Right atrium auricular region (tissue), 2 donors: ENCODE data around the gene SELENOK. TPM values are rescaled to one million over a fixed set of nuclear protein-coding genes. Genes with fewer than 3 reads are reported as not detected.
A peak's percentile ranks its signal among the peaks of the same experiment; 100 is the strongest.

Source experiments
- DNase-seq: peaks from one replicate; pipeline ENCODE4 v3.0.0-alpha.2; 2019; ENCODE audit warnings: low spot score
- H3K27ac ChIP-seq, 2 donors: fragments of 200-600 bp; sonication (generic); 1 replicate in 1 of 2; 2 replicates in 1 of 2; pipeline ENCODE4 v1.5.1; 2016 to 2019
- H3K27me3 ChIP-seq, 2 donors: fragments of 200-600 bp; sonication (generic); one replicate each; pipeline versions ENCODE4 v1.5.1 to v1.6.0; 2017 to 2019
- H3K36me3 ChIP-seq: fragments of 200-600 bp; sonication (generic); one replicate; pipeline ENCODE4 v1.5.1; 2016
- H3K4me1 ChIP-seq, 2 donors: fragments of 200-600 bp; sonication (generic); one replicate each; pipeline versions ENCODE4 v1.5.1 to v1.6.0; 2017 to 2019
- H3K4me3 ChIP-seq, 2 donors: fragments of 200-600 bp; sonication (generic); 1 replicate in 1 of 2; 2 replicates in 1 of 2; pipeline ENCODE4 v1.5.1; 2017 to 2019; ENCODE audit warnings: mild to moderate bottlenecking in 1 of 2, moderate library complexity in 1 of 2
- H3K9me3 ChIP-seq, 2 donors: fragments of 200-600 bp; sonication (generic); one replicate each; pipeline ENCODE4 v1.5.1; 2019
- total RNA-seq, 2 donors: library from RNA; depleted of rRNA; stranded (reverse); fragments of >200 nt; gene quantifications; one replicate each; pipeline ENCODE4 v1.1.0, GENCODE V29; 2016
- TF ChIP-seq, protein P1 (sequence below), 2 donors: fragments of 200-600 bp; sonication (generic); IDR thresholded peaks; one replicate each; pipeline ENCODE4 v1.5.1; 2019; ENCODE audit warnings: antibody characterized with exemption in 2 of 2

Gene SELENOK
- total RNA-seq, 2 donors from 2014 or later: 67.9 to 77.0 TPM

DNA sequence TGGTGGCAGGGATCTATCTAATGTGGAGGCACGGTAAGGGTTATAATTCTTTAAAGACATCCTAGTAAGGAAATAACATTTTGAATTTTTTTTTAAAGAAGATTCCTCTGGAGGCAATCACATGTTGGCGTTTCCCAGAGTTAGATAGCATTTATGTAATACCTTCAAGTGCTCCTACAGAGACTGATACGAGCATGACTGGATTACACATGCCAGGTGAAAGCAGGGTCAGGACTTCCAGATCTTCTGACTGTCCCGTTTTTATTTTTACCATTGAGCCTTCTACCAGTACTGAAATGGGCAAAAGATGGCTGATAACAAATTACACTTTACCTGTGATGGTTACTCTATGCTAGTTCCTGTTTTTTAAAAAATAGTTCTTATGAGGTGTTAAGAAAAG, 31.5 kb downstream of the SELENOK start:
- peaks cover 0 to 8% of the 10 kb centered on the region in 2 donors for H3K4me1 ChIP-seq
- H3K27ac ChIP-seq: no peak overlapping the region
- H3K27me3 ChIP-seq: no peaks in the 10 kb centered on the region
- DNase-seq: peak; percentile 18
- TF ChIP-seq, protein P1, sequence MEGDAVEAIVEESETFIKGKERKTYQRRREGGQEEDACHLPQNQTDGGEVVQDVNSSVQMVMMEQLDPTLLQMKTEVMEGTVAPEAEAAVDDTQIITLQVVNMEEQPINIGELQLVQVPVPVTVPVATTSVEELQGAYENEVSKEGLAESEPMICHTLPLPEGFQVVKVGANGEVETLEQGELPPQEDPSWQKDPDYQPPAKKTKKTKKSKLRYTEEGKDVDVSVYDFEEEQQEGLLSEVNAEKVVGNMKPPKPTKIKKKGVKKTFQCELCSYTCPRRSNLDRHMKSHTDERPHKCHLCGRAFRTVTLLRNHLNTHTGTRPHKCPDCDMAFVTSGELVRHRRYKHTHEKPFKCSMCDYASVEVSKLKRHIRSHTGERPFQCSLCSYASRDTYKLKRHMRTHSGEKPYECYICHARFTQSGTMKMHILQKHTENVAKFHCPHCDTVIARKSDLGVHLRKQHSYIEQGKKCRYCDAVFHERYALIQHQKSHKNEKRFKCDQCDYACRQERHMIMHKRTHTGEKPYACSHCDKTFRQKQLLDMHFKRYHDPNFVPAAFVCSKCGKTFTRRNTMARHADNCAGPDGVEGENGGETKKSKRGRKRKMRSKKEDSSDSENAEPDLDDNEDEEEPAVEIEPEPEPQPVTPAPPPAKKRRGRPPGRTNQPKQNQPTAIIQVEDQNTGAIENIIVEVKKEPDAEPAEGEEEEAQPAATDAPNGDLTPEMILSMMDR (IDR thresholded peaks at IDR 0.05): no peak
- peaks cover 23% of the 10 kb centered on the region for H3K36me3 ChIP-seq
- H3K9me3 ChIP-seq: no peaks in the 10 kb centered on the region
- H3K4me3 ChIP-seq: no peak overlapping the region

- no peak overlapping the region for H3K27ac ChIP-seq
- H3K4me3 ChIP-seq: no peak overlapping the region
- peaks cover 13% of the 10 kb centered on the region for H3K36me3 ChIP-seq
- TF ChIP-seq, protein P1 (IDR thresholded peaks at IDR 0.05): no peak
- no peaks in the 10 kb centered on the region for H3K27me3 ChIP-seq
- no peaks in the 10 kb centered on the region for H3K9me3 ChIP-seq
- DNase-seq: no peak
- peaks cover 0 to 8% of the 10 kb centered on the region in 2 donors for H3K4me1 ChIP-seq
These were observed 32.5 kb downstream of the SELENOK start for GRCh38 chr3:53859178-53859577.

GRCh38 chr3:53858096-53858741, 33.4 kb downstream of the SELENOK start:
- Histone ChIP-seq H3K36me3 (peaks cover 6% of the 10 kb centered on the region), H3K4me3 (no peak overlapping the region)
- TF ChIP-seq, protein P1 (IDR thresholded peaks at IDR 0.05): no peak

GRCh38 chr3:53856964-53857363, 34.7 kb downstream of the SELENOK start:
- TF ChIP-seq, protein P1 (IDR thresholded peaks at IDR 0.05): no peak
- Histone ChIP-seq H3K4me3 (no peak overlapping the region), H3K4me1 (peaks cover 0 to 8% of the 10 kb centered on the region in 2 donors), H3K9me3 (no peaks in the 10 kb centered on the region), H3K27ac (no peak overlapping the region), H3K36me3 (peaks cover 1% of the 10 kb centered on the region), H3K27me3 (no peaks in the 10 kb centered on the region)
- DNase-seq: peak; percentile 13

More at GRCh38 chr3:53858096-53858741, 33.4 kb downstream of the SELENOK start:
- no peaks in the 10 kb centered on the region for H3K27me3 ChIP-seq
- peaks cover 0 to 8% of the 10 kb centered on the region in 2 donors for H3K4me1 ChIP-seq
- H3K27ac ChIP-seq: no peak overlapping the region
- no peaks in the 10 kb centered on the region for H3K9me3 ChIP-seq
- no peak for DNase-seq

DNA sequence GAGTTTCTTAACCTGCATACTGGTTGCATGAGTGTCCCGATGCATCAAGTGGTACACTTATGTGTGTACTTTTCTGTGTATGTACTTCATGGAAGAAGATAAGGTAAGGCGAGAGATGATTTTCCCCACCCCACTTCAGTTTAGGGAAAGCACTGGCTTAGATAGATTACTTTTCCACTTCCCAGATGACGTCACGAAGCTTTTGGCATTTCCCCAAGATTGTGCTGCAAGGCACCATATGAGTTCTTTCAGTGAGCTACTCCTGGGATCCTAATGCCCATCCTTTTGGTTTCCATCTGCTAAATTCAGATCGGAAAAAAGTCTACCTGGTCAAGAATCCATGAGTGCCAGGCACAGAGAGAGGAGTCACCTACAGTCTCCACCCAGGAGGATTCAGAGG, 40.8 kb downstream of the SELENOK start:
- no peak for DNase-seq
- Histone ChIP-seq H3K4me1 (peaks cover 0 to 9% of the 10 kb centered on the region in 2 donors), H3K27ac (no peak overlapping the region), H3K4me3 (no peak overlapping the region), H3K27me3 (no peaks in the 10 kb centered on the region), H3K36me3 (no peaks in the 10 kb centered on the region), H3K9me3 (no peaks in the 10 kb centered on the region)
- TF ChIP-seq, protein P1 (IDR thresholded peaks at IDR 0.05): no peak

DNA sequence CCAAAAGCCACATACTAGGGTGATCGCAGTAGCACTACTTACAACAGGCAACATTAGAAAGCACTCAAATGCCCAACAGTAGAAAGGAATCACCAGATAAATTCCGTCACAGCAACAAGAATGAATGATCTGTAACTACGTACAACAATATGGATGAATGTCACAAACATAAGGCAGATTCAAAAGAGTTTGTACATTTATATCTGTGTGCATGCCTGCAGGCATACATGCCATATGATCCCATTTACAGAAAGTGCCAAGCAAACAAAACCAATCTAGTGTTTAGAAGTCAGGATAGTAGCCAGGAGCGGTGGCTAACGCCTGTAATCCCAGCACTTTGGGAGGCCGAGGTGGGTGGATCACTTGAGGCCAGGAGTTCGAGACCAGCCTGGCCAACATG, 41.7 kb downstream of the SELENOK start:
- no peak overlapping the region for H3K27ac ChIP-seq
- H3K4me1 ChIP-seq: peaks cover 0 to 18% of the 10 kb centered on the region in 2 donors
- DNase-seq: no peak
- no peaks in the 10 kb centered on the region for H3K27me3 ChIP-seq
- H3K4me3 ChIP-seq: no peak overlapping the region
- no peaks in the 10 kb centered on the region for H3K36me3 ChIP-seq
- no peaks in the 10 kb centered on the region for H3K9me3 ChIP-seq
- TF ChIP-seq, protein P1 (IDR thresholded peaks at IDR 0.05): no peak
